SIG-M5 (cell line): Measurements from ENCODE around the gene SUZ12.
"Not testable (repeated sequence)": the region's sequence is repeated elsewhere in the genome, so short reads cannot be mapped to it uniquely, and the experiment has no call there.

ENCODE experiments used
- DNase-seq: peaks from one replicate; lab custom pipeline; 2025; lab: John Stamatoyannopoulos, UW

SUZ12 gene

DNA sequence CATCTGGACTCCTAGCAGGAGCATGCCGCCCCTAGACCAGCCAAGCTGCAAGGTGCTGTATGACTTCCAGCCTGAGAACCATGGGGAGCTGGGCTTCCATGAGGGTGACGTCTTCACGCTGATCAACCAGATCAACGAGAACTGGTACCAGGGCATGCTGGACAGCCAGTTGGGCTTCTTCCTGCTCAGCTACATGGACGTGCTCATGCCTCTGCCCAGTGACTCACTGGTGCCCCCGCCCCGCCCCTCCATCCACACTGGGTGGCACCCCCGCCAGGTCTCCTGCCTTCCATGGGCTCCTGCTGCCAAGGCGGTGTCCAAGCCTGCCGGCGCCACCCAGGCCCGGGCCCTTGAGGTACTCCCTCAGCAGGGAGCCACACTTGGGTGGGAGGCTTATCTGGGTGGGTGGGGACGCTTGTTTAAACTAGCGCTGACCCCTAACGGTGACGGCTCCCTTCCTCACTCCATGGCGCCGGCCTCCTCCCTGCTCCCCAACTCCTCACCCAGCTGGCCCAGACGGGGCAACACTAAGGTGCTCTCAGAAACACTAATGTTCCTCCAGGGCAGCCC, 104.6 kb downstream of the SUZ12 start:
- DNase-seq, result not testable (repeated sequence)

DNA sequence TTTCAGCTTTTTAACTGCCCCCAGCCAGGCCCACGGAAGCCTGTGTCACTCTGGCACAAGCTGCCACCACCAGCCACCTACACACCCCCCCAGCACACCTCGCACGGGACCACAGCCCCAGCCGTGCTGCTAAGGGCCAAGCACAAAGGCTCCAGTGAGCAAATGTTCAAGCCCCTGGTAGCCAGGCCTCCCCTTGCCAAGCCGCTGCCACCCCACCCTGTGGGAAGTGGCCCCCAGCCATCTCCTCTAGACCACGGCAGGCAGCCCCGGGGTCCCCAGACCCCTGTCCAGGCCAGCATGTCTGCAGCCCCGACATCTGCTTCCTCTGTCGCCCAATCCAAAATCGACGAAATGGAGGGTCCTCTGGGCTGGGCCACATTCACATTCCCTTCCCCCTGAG, 105.5 kb downstream of the SUZ12 start:
- not testable (repeated sequence) for DNase-seq

DNA sequence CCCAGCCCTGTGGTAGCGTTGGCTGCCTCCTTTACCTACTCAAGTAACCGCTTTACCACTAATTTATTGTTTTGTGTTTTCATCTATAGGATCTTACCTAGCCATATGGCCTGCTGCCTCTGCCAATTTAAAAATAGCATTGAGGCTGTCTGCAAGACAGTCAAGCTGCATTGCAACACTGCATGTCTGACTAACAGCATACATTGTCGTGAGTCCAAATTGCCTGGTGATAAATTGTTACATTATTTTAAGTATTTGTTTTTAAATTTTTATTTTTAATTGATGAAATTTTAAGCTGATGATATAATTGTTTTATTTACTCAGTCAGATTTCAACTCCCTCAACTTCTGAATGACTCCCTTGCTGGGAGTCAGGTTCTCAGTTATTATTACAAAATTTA, 108.8 kb downstream of the SUZ12 start:
- not testable (repeated sequence) for DNase-seq

DNA sequence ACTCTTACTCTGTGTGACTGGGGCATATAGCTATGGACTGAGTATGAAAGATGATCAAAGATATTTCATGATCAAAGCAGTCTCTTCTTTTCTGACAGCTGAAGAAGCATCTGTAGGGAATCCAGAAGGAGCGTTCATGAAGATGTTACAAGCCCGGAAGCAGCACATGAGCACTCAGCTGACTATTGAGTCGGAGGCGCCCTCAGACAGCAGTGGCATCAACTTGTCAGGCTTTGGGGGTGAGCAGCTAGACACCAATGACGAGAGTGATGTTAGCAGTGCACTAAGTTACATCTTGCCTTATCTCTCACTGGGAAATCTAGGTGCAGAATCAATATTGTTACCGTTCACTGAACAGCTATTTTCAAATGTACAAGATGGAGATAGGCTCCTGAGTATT, 110.9 kb downstream of the SUZ12 start:
- DNase-seq, result not testable (repeated sequence)
